Stimulated activated effector memory CD8-positive, alpha-beta T cell treated with anti-CD3 and anti-CD28 coated beads, Interleukin-12 subunit alpha, Interleukin-12 subunit beta, amount 100 ng/mL, for 72 hours (primary cell): ENCODE data around the gene DEPP1.

Source experiments
- ATAC-seq: fragments of 150-1000 bp; cut with Tn5 transposase; 2 replicates; pipeline ENCODE4 v1.10.0; 2021
- DNase-seq, 2 donors: peaks; one replicate each; pipeline ENCODE4 v3.0.0; 2021 to 2022; ENCODE audit warnings: low spot score in 2 of 2
- H3K27ac Mint-ChIP-seq: one replicate; pipeline ENCODE4 v1.8.0; 2022; ENCODE audit warnings: mild to moderate bottlenecking, mixed read lengths
- H3K36me3 Mint-ChIP-seq: one replicate; pipeline ENCODE4 v1.8.0; 2022; ENCODE audit warnings: mild to moderate bottlenecking, mixed read lengths
- H3K4me1 Mint-ChIP-seq: one replicate; pipeline ENCODE4 v1.8.0; 2022; ENCODE audit warnings: mixed read lengths
- H3K4me3 Mint-ChIP-seq: one replicate; pipeline ENCODE4 v1.8.0; 2022; ENCODE audit warnings: mild to moderate bottlenecking, mixed read lengths
- H3K9me3 Mint-ChIP-seq: one replicate; pipeline ENCODE4 v1.8.0; 2022; ENCODE audit warnings: mixed read lengths

The DEPP1 gene

GRCh38 chr10:44930904-44931620 lies 47.5 kb downstream of the DEPP1 start:
- DNase-seq (no peak), ATAC-seq (no peak)
- H3K4me3 Mint-ChIP-seq, result no peak overlapping the region

DNA sequence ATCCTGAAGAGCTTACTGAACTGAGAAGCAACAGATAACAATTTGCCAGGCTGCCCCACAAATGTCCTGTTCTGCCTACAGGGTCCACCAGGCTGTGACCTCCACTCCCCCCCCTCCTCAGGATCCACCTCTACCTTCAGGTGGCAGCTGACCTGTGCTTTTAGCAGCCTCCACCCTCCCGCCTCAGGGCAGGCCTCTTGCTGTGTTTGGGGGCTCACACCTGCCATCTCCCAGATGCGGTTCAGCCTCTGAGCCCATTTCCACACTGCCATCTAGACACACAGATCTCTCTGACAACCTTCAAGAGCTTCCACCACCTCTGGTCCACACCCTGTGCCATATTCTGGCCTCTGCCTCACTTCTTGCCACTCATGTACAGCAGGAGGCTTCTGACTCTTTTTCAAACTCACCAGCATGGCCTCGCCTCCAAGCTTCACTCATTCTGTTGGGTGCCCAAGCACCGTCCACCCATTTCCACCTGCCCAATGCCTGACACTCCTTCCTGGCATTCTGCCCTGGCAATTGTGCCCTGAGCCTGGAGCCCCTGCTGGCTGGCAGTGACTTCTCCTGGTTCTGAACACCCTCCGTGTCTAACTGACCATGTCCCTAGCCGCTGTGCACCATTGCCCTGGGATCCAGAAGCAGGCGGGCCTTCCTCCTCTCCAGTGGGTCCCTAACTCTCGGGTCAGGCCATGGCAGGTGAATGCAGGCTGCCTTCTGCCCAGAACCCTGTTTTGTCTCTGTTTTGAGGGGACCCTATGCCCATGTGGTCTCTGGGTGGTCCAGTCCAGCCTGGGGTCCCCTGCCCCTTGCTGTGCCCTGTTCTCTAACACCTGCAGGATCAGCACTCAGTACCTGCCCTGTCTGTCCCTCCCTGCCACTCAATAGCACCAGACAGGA lies 49.0 kb downstream of the DEPP1 start:
- DNase-seq (no peak), ATAC-seq (no peak)
- H3K4me3 Mint-ChIP-seq, result no peak overlapping the region
- H3K36me3 Mint-ChIP-seq, result no peaks in the 10 kb centered on the region
- no peak overlapping the region for H3K27ac Mint-ChIP-seq
- H3K4me1 Mint-ChIP-seq, result no peaks in the 10 kb centered on the region
- H3K9me3 Mint-ChIP-seq, result no peaks in the 10 kb centered on the region

More at GRCh38 chr10:44930904-44931620, 47.5 kb downstream of the DEPP1 start:
- Mint-ChIP-seq H3K36me3 (no peaks in the 10 kb centered on the region), H3K9me3 (no peaks in the 10 kb centered on the region), H3K4me1 (peaks cover 5% of the 10 kb centered on the region), H3K27ac (no peak overlapping the region)

- H3K4me3 Mint-ChIP-seq, result no peak overlapping the region
- no peaks in the 10 kb centered on the region for H3K9me3 Mint-ChIP-seq
- no peaks in the 10 kb centered on the region for H3K4me1 Mint-ChIP-seq
- no peak overlapping the region for H3K27ac Mint-ChIP-seq
- H3K36me3 Mint-ChIP-seq, result no peaks in the 10 kb centered on the region
- DNase-seq (no peak), ATAC-seq (no peak)
Observed at GRCh38 chr10:44928462-44928861, 50.1 kb downstream of the DEPP1 start.

DNA sequence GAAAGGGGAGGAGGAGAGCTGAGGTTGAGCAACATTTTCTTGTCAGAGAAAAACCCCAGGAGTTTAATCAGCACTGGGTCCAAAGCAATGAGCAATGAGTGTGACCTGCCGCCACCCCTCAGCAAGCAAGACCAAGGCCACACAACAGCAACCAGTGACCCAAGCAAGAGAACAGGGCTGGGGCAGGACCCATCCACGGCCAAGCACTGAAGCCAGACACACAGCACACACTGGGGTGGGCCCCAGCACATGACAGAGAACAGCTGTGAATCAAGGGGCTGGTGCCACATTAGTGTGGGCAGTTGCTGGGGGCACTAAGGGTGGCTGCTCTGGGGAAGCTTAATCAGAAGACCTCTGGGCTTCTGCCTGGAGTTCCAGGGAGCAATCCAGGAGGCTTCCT lies 51.3 kb downstream of the DEPP1 start:
- Mint-ChIP-seq H3K4me1 (no peaks in the 10 kb centered on the region), H3K36me3 (no peaks in the 10 kb centered on the region), H3K4me3 (no peak overlapping the region), H3K27ac (no peak overlapping the region), H3K9me3 (no peaks in the 10 kb centered on the region)
- ATAC-seq (peak; percentile 6), DNase-seq (no peak)

DNA sequence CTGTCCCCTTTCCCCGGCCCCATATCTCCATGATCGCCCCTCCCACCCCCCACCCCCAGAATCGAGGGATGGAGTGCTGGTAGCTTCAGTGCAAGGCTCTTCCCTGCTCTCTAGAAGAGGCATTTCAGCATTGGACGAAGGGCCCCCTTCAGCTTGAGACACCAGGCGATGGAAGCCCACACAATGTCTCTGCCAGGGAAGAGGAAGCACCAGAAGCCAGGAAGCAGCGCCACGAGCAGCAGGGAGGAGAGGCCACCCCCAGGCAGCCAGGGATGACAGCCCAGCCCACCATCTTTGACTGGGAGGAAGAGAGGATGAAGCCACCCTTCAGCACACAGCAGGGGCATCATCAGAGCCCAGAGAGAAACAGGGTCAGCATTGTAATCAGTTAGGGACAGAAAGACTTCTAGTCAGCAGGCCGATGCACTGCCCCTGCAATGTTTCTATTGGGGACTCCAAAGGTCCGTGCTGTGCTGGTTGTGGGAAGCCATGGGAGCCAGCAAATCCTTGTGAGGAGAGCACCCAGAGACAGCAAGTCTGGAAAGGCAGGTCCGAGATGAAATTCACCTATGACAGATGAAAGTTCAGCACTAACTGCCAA lies 51.8 kb downstream of the DEPP1 start:
- Mint-ChIP-seq H3K27ac (no peak overlapping the region), H3K36me3 (no peaks in the 10 kb centered on the region), H3K4me1 (no peaks in the 10 kb centered on the region), H3K9me3 (no peaks in the 10 kb centered on the region), H3K4me3 (no peak overlapping the region)
- no peak for DNase-seq
- ATAC-seq, result no peak
